Immature natural killer cell (primary cell): Measurements from ENCODE around the gene ZBED5. TPM values are rescaled to one million over a fixed set of nuclear protein-coding genes. Genes with fewer than 3 reads are reported as not detected.

ENCODE experiments used
- DNase-seq, 3 donors: peaks; one replicate each; pipeline ENCODE4 v3.0.0; 2022; ENCODE audit warnings: mixed read lengths in 1 of 3
- H3K27ac Mint-ChIP-seq, 6 donors: one replicate each; pipeline ENCODE4 v1.8.0; 2020; ENCODE audit warnings: mixed read lengths in 6 of 6, mild to moderate bottlenecking in 5 of 6, inconsistent platforms in 4 of 6, moderate library complexity in 3 of 6
- H3K27me3 Mint-ChIP-seq, 3 donors: one replicate each; pipeline ENCODE4 v1.8.0; 2020 to 2021; ENCODE audit warnings: low read depth in 3 of 3, mild to moderate bottlenecking in 3 of 3, mixed read lengths in 3 of 3, moderate library complexity in 3 of 3, inconsistent platforms in 1 of 3
- H3K36me3 Mint-ChIP-seq, 3 donors: one replicate each; pipeline ENCODE4 v1.8.0; 2020; ENCODE audit warnings: mixed read lengths in 3 of 3, inconsistent platforms in 2 of 3, mild to moderate bottlenecking in 2 of 3
- H3K4me1 Mint-ChIP-seq, 2 donors: one replicate each; pipeline ENCODE4 v1.8.0; 2020; ENCODE audit warnings: inconsistent platforms in 2 of 2, mild to moderate bottlenecking in 2 of 2, mixed read lengths in 2 of 2, moderate library complexity in 1 of 2
- H3K4me3 Mint-ChIP-seq, 5 donors: one replicate each; pipeline ENCODE4 v1.8.0; 2020; ENCODE audit warnings: mild to moderate bottlenecking in 5 of 5, mixed read lengths in 5 of 5, inconsistent platforms in 3 of 5, moderate library complexity in 3 of 5
- H3K9me3 Mint-ChIP-seq, 6 donors: one replicate each; pipeline ENCODE4 v1.8.0; 2020; ENCODE audit warnings: mild to moderate bottlenecking in 6 of 6, mixed read lengths in 6 of 6, inconsistent platforms in 4 of 6, moderate library complexity in 3 of 6
- polyA plus RNA-seq, 3 donors: library from polyadenylated mRNA; unstranded; fragments of 300-500 nt; fragmentation: Illumina TruSeq; gene quantifications; one replicate each; pipeline ENCODE4 v1.2.3, GENCODE V29; 2021

Gene ZBED5
- polyA plus RNA-seq = 10 to 100 TPM in 1 of 3 donors, 1 to 10 TPM in 2; 7.2 to 14.7 (median 9.8) TPM

DNA sequence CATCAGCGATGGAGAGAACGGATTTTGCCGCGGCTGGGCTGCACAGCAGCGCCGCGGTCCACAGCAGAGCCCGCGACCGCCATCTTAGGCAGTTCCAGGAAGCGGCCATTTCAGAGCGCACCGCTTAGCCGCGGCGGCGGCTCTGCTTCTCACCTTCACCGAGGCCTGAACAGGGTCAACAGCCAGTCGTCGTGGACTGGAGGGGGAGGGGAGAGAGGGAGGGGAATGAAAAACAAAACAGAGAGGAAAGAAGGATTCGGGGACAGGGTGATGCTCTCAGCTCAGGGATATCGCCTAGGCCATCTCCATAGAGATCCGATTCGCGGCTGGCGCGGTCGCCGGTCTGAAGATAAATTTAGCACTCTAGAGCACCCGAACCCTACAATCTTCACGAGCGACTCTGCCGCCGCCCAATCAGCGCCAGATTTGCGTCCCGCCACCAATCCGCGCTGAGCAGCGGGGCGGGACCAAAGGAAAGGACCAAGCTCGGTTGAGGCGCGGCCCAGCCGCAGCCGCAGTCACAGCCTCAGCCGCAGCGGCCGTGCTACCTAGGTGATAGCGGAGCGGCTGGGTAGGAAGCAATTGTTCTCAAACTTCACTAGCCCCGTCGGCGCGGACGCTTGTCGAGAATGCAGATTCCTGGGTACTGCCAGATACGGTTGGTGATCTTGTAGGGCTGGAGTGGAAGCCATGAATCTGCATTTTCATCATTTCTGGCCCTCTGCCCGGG, at the start of gene ZBED5:
Gene ZBED5 (minus strand): TSS at position 345 of the 730 bp plus-strand sequence. CDS start 3,108 bp downstream, outside the sequence.
- H3K4me3 Mint-ChIP-seq = peak within 1 kb of the TSS; percentile 99 to 100 (median 100)
- H3K36me3 Mint-ChIP-seq = peaks cover 12 to 18% (median 13%) of the 10 kb centered on the region in 3 donors
- no peaks in the 10 kb centered on the region for H3K9me3 Mint-ChIP-seq
- peaks cover 9 to 15% (median 14%) of the 10 kb centered on the region in 3 donors for H3K27me3 Mint-ChIP-seq
- peak; percentile 97 for DNase-seq
- peak within 1 kb of the TSS; percentile 98 to 100 (median 99) for H3K27ac Mint-ChIP-seq
- peaks cover 35 to 44% of the 10 kb centered on the region in 2 donors for H3K4me1 Mint-ChIP-seq

DNA sequence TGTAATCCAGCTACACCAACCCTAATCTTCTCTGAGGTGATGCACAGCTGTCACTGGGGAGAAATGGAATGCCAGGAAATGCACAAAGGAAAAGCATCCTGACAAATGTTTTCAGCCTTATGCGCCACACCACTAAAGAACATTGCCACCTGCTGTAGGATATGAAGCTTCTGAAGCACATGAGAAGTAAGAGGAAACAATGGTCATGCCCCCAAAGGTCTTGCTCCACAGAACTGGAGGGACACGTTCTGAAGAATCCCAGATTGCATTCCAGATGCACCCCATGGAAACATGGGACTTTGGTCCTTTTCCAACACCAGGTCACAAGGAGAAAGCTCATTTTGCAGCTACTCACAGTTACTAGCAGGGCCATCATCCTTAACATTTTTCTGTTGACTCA, 48.7 kb upstream of the ZBED5 start:
- H3K27me3 Mint-ChIP-seq = peaks cover 1 to 19% (median 3%) of the 10 kb centered on the region in 3 donors
- H3K4me3 Mint-ChIP-seq = no peak overlapping the region
- H3K36me3 Mint-ChIP-seq = no peaks in the 10 kb centered on the region
- peaks cover 6 to 12% of the 10 kb centered on the region in 2 donors for H3K4me1 Mint-ChIP-seq
- DNase-seq = no peak
- H3K9me3 Mint-ChIP-seq = no peaks in the 10 kb centered on the region
- H3K27ac Mint-ChIP-seq = no peak overlapping the region

DNA sequence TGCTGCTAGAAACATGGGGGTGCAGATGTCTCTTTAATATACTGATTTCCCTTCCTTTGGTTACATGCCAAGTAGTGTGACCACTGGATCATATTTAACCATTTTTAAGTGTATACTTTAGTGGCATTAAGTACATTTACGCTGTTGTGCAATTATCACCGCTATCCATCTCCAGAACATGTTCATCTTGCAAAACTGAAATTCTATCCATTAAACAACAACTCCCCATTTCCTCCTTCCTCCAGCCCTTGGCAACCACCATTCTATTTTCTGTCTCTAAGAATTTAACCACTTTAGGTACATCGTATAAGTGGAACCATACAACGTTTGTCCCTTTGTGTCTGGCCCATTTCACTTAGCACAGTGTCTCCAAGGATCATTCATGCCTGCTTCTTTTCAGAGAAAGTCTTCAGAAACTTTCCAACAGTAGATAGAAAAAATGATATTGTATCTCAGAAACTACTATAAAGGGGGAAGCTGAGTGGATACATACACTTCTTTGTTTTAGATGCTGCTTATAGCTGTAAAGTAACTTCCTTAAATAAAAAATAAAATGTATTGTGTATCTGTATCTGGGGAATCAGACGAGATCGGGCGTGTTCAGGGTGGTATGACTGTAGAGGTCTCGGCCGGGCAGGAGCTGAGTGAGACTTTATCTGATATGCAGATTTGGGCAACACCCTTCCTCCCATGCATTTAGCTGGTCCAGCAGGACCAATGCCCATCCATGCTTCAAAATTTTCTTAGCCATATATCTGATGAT, 44.6 kb upstream of the ZBED5 start:
- Mint-ChIP-seq H3K27ac (peak overlapping the region in 1 of 6 donors; percentile 6), H3K9me3 (no peaks in the 10 kb centered on the region), H3K27me3 (peaks cover 0 to 21% (median 2%) of the 10 kb centered on the region in 3 donors)

GRCh38 chr11:10900681-10901415, 43.0 kb upstream of the ZBED5 start:
- Mint-ChIP-seq H3K4me1 (no peaks in the 10 kb centered on the region), H3K27ac (no peak overlapping the region), H3K4me3 (no peak overlapping the region), H3K27me3 (peaks cover 0 to 17% (median 2%) of the 10 kb centered on the region in 3 donors), H3K36me3 (no peaks in the 10 kb centered on the region), H3K9me3 (no peaks in the 10 kb centered on the region)
- DNase-seq = no peak

More for the DNA sequence above, 44.6 kb upstream of the ZBED5 start:
- H3K4me3 Mint-ChIP-seq = no peak overlapping the region
- no peaks in the 10 kb centered on the region for H3K36me3 Mint-ChIP-seq
- no peak for DNase-seq
- H3K4me1 Mint-ChIP-seq = no peaks in the 10 kb centered on the region

GRCh38 chr11:10899121-10899830, 41.4 kb upstream of the ZBED5 start:
- Mint-ChIP-seq H3K27me3 (peaks cover 0 to 14% (median 2%) of the 10 kb centered on the region in 3 donors), H3K9me3 (no peaks in the 10 kb centered on the region), H3K4me1 (no peaks in the 10 kb centered on the region), H3K36me3 (no peaks in the 10 kb centered on the region), H3K27ac (no peak overlapping the region), H3K4me3 (no peak overlapping the region)
- DNase-seq = no peak

- Mint-ChIP-seq H3K9me3 (no peaks in the 10 kb centered on the region), H3K27ac (no peak overlapping the region), H3K4me1 (no peaks in the 10 kb centered on the region), H3K4me3 (no peak overlapping the region), H3K27me3 (peaks cover 0 to 14% (median 2%) of the 10 kb centered on the region in 3 donors), H3K36me3 (no peaks in the 10 kb centered on the region)
- no peak for DNase-seq
Observed at GRCh38 chr11:10898763-10899025, 40.8 kb upstream of the ZBED5 start.

DNA sequence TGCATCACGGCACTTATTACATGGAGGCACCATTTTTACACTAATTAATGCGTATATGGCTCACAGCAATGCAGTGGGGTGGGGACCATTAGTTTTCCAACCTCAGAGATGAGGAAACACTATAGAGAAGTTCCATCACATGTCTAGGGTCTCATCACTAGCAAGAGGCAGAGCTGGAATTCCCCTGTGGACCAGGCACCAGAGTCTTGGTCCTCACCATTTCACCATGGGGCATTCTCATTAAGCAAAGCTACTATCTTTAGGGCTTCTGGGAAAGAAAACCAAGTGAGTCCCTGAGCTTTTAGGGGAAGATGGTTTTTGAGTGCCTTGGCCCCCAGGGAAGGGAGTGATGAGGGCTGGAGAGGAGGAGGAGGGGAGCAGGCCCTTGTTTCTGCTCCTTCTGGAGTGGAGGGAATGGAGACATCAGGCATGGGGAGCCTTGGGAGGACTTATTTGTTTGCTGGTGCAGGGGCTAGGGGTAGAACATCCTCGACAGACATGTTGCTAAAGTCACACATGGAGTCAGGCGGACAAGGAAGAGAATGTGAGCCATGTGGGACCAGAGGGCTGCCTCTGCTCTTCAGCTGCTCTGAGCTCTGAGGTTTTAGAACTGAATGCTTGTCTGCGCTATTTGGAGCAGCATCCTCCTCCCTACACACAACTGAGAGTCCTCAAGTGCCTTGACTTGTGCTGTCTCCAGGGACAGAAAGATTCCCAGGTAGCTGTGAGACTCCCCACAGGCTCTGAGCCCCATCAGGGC, 40.3 kb upstream of the ZBED5 start:
- no peak for DNase-seq
- H3K27ac Mint-ChIP-seq = no peak overlapping the region
- H3K4me3 Mint-ChIP-seq = no peak overlapping the region
- no peaks in the 10 kb centered on the region for H3K9me3 Mint-ChIP-seq
- H3K27me3 Mint-ChIP-seq = peaks cover 0 to 12% (median 2%) of the 10 kb centered on the region in 3 donors
- H3K4me1 Mint-ChIP-seq = no peaks in the 10 kb centered on the region
- H3K36me3 Mint-ChIP-seq = no peaks in the 10 kb centered on the region

- no peak for DNase-seq
- Mint-ChIP-seq H3K4me3 (no peak overlapping the region), H3K27ac (no peak overlapping the region), H3K9me3 (no peaks in the 10 kb centered on the region), H3K36me3 (no peaks in the 10 kb centered on the region), H3K4me1 (no peaks in the 10 kb centered on the region), H3K27me3 (peaks cover 0 to 6% (median 2%) of the 10 kb centered on the region in 3 donors)
Observed at GRCh38 chr11:10897150-10897549, 39.3 kb upstream of the ZBED5 start.

- DNase-seq = no peak
- Mint-ChIP-seq H3K36me3 (no peaks in the 10 kb centered on the region), H3K4me1 (no peaks in the 10 kb centered on the region), H3K9me3 (no peaks in the 10 kb centered on the region), H3K4me3 (no peak overlapping the region), H3K27ac (no peak overlapping the region), H3K27me3 (peaks cover 0 to 6% (median 2%) of the 10 kb centered on the region in 3 donors)
Observed at GRCh38 chr11:10896493-10896892, 38.6 kb upstream of the ZBED5 start.

DNA sequence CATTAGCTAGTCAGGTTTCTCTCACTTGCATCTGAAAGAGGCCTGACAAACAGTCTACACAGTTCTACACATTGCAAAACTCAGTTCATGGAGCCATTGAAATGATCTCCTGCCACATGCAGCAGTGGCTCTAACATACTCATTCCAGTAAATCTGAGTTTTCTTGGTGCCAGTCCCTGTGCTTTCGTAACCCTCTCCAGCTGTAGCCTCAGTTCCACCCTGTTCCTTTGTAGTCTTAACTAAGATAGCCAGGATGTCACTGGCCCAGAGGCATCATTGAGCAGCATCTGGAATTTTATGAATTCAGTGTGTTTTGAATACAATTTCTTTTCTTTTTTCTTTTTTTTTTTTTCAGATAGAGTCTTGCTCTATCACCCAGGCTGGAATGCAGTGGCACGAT, 37.4 kb upstream of the ZBED5 start:
- peaks cover 0 to 7% (median 0%) of the 10 kb centered on the region in 6 donors for H3K9me3 Mint-ChIP-seq
- no peak overlapping the region for H3K4me3 Mint-ChIP-seq
- DNase-seq = no peak
- H3K27me3 Mint-ChIP-seq = peaks cover 2 to 9% (median 7%) of the 10 kb centered on the region in 3 donors
- no peaks in the 10 kb centered on the region for H3K4me1 Mint-ChIP-seq
- no peaks in the 10 kb centered on the region for H3K36me3 Mint-ChIP-seq
- H3K27ac Mint-ChIP-seq = no peak overlapping the region

- peaks cover 0 to 3% (median 3%) of the 10 kb centered on the region in 3 donors for H3K36me3 Mint-ChIP-seq
- H3K27me3 Mint-ChIP-seq = peaks cover 4 to 9% (median 8%) of the 10 kb centered on the region in 3 donors
Observed at GRCh38 chr11:10894666-10895065, 36.8 kb upstream of the ZBED5 start.

GRCh38 chr11:10893714-10894151, 35.9 kb upstream of the ZBED5 start:
- Mint-ChIP-seq H3K27ac (no peak overlapping the region), H3K27me3 (peaks cover 7 to 9% (median 8%) of the 10 kb centered on the region in 3 donors), H3K9me3 (peaks cover 0 to 14% (median 7%) of the 10 kb centered on the region in 6 donors), H3K4me3 (no peak overlapping the region), H3K4me1 (no peaks in the 10 kb centered on the region), H3K36me3 (peaks cover 0 to 6% (median 4%) of the 10 kb centered on the region in 3 donors)
- no peak for DNase-seq

More at GRCh38 chr11:10894666-10895065, 36.8 kb upstream of the ZBED5 start:
- H3K9me3 Mint-ChIP-seq = peaks cover 0 to 9% (median 3%) of the 10 kb centered on the region in 6 donors
- H3K4me3 Mint-ChIP-seq = no peak overlapping the region
- no peak for DNase-seq
- no peaks in the 10 kb centered on the region for H3K4me1 Mint-ChIP-seq
- H3K27ac Mint-ChIP-seq = peak overlapping the region in 1 of 6 donors; percentile 43
